Right hindlimb (tissue), 1 donor: ENCODE results near the gene TEAD3.
"Not testable (repeated sequence)": the region's sequence is repeated elsewhere in the genome, so short reads cannot be mapped to it uniquely, and the experiment has no call there.

Source experiments
- DNase-seq: peaks from one replicate; pipeline ENCODE4 v3.0.0-alpha.2; 2018

TEAD3 gene

DNA sequence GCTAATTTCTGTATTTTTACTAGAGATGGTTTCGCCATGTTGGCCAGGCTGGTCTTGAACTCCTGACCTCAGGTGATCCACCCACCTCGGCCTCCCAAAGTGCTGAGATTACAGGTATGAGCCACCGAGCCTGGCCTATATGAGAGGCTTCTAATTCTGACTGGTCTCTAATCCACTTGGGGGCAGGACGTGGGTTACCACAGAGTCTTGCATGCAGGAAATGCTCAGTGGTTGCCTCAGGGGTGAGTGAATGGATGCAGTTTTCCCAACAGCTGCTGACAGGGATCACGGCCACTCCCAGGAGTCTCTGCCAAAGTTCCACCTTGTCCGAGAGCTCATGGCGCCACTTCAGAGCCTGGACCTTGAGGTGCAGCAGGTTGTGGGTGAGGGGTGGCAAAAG lies 51.2 kb downstream of the TEAD3 start:
- no peak for DNase-seq

DNA sequence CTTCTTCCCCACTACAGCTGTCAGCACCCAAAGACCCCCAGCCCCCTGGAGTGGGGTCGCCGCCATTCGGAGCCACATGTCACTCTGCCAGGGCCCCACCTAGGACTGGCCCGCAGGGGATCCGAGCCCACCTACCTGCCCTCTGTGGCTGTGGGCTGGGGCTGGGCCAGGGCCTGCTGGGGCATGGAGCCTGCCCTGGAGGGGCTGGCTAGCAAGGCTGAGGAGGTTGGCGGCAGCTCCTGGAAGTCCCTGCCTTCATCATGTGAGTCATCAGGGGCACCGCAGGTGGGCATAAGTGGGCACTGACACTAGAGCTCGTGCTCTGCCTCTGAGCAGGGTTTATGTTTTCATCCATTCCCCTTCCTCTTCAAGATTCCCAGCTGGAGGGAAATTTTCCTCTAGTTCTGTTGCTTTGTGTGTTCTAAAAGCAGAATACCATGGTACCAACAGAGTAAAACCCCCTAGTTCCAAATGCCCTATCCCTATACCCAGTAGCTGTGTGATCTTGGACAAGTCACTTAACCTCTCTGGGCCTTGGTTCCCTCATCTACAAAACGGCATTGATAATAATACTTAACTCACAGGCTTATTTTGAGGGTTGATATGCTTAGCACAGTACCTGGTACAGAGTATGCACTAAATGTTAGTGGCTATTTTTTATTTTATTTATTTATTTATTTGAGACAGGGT lies 53.4 kb downstream of the TEAD3 start:
- DNase-seq, result no peak

DNA sequence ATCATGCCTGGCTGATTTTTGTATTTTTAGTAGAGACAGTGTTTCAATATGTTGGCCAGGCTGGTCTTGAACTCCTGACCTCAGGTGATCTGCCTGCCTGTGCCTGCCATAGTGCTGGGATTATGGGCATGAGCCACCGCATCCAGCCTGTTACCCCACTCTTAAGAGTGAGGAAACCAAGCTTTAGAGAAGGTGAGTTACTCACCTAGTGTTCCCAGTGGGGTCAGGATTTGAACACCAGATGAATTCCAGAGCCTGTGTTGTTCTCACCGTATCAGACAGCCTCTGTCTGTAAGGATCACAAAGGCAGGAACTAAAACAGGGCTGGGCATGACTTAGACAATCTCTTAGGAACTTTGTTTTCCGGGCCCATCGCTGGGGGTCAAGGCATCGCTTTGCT lies 54.2 kb downstream of the TEAD3 start:
- no peak for DNase-seq

DNA sequence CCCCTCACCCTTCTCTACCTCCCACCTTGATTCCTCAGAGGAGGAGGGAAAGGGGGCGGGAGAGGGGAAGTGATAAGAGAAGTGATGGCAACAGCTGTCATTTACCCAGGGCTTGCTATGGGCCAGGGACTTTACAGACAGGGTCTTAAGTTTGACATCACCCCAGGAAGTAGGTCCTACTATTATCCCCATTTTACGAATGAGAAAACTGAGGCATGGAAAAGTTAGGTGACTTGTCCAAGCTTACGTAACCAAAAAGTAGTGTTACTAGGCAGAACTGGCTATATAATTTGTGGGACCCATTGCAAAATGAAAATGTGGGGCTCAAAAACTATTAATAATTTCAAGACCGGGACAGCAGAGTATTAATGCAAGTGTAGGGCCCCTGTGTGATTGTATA lies 55.2 kb downstream of the TEAD3 start:
- DNase-seq, result no peak

DNA sequence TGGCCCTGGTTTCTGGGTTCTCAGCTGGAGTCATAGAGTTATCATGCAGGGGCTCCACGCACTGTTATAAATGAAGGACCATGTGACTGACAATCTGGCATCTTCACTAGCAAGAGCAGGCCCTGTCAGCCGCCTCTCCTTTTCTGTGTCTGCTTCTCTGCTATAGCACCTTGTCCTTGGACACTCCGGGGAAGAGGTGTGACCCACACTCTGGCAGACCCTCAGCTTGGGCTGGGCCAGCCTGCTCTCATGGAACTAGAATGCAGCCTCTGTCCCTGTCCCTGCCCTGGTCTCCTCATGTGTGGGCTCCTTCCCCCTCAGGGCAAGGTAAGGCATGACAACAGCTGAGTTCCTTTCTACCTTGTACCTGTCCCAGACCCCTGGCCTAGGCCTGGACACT lies 55.7 kb downstream of the TEAD3 start:
- DNase-seq, result no peak

DNA sequence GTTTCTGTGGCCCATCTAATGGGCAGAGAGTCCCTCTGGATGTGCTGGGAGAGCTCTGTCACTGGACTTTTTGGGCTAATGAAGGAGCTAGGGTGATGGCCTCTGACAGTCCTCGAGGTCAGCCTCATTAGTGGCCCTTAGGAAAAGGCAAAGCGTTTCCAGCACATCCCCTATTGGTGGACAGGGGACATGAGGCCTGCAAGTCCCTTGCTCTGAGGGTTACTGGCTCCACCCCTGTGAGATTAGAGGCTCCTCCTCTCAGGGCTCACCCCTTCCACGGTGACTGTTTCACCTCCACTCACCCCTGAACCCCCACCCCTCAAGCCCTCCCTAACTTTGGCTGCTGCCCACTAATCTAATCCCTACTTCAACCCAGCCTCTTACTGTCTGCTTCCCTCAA lies 57.6 kb downstream of the TEAD3 start:
- no peak for DNase-seq

DNA sequence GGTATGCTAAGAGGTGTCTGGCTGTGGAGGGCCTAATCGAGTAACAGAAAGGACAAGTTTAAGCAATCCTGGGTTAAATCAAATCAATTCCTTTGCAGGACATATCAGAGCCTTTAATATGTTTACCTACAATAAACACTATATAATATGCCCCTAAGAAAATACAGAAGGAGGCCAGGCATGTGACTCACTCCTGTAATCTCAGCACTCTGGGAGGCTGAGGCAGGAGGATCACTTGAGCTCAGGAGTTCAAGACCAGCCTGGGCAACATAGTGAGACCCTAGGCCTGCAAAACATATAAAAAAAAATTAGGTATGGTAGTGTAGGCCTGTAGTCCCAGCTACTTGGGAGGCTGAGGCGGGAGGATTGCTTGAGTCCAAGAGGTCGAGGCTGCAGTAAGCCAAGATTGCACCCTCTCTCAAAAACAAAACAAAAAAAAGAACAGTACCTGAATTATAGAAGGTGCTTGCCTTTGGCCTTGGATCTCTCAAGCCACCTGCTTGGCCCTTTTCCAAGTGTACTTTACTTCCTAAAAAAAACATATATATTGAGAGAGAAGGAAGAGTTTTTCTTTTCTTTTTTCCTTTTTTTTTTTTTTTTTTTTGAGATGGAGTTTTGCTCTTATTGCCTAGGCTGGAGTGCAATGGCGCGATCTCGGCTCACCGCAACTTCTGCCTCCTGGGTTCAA lies 58.4 kb downstream of the TEAD3 start:
- DNase-seq, result not testable (repeated sequence)

DNA sequence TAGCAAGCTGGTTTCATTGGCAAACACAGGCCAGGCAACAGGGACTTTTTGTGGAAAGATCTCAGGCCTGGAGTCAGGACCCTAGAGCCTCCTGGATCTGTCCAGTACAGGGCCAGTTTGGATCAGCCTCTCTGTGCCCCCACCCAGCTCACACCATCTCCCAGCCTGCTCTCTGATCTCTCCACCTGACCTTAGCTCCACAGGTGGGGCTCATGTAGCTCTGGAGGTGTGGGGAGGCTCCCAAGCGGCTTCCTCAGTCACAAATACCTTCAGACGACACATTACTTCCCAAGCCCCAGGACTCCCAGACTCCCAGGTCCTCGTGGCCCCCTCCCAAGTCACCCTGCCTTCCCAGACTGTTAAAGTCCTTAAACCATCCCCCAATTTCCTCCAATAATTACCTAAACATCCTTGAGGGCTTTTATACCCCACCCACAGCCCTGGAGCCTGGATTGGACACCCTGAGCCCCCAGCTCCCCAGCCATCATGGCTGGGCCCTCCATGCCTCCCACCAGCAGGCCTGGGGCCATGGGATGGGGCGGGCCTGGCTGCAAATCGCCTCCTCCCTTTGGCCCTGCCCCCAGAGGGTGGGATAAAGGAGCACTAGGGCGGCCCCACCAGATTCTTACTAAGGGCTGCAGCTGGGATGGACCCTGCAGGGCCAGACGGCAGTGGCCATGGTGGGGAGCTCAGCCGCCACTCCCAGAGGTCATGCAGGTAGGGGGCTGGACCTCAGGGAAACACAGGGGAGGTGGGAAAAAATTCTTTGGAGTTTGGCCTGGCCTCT lies 60.6 kb downstream of the TEAD3 start:
- DNase-seq, result no peak

DNA sequence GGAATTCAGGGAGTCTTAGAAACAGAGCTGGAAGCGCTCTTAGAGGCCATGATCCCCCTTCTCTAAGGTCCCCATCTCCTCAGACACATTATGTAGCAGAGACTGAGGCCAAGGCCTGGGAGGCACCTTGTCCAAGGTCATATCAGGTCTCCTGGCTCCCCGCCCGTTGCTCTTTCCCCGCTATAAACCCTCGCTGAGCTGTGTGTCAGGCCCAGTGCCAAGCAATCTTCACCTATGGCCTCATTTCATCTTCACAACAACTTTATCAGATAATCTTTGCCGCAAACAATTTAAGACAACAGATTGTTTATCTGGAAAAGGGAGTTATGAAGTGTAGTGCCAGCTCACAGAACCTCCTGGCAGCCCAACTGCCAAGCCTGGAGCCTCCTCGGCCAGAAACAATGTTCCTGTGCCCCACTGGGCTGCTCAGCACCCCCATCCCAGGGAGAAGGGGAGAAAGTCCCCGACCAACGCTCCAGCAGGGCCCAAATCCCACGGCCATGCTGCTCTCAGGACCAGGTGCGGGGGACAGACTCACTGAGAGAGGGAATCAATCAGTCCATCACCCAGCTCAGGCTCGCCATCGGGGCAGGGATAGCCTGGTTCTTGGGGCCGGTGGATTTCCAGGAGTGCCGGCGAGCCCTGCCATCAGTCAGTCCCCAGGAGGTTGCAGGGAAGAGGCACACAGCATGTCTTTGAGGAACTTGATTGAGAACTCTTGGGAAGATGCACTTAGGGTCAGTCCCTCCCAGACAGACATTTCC lies 61.6 kb downstream of the TEAD3 start:
- DNase-seq, result no peak

DNA sequence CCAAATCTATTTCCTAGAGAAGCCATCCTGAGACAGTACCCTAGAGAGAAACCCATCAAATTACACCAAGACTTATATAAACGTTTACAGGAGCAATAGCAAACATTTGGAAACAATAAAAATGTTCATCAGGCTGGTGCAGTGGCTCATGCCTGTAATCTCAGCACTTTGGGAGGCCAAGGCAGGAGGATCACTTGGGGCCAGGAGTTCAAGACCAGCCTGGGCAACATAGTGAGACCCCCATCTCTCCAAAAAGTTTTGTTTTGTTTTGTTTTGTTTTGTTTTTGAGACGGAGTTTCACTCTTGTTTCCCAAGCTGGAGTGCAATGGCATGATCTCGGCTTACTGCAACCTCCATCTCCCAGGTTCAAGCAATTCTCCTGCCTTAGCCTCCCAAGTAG lies 64.2 kb downstream of the TEAD3 start:
- DNase-seq, result not testable (repeated sequence)

DNA sequence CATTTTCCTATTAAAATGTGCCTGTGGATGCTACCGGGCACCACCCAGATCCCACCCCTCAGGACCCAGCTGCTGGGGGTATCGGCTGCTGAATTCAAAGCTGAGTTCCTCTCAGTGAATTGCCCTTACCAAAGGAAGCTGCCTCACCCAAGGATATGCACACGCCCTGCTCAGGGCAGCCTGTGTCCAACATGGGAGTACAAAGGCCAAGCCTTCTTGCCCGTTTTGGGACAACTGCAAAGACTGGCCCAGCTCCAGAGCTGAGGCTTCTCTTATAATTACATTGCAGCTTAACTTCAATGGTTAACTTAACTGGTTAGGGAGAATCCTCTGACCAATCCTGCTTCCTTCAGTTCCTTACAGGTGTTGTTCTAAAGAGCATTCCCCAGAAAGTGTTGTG lies 64.6 kb downstream of the TEAD3 start:
- no peak for DNase-seq

DNA sequence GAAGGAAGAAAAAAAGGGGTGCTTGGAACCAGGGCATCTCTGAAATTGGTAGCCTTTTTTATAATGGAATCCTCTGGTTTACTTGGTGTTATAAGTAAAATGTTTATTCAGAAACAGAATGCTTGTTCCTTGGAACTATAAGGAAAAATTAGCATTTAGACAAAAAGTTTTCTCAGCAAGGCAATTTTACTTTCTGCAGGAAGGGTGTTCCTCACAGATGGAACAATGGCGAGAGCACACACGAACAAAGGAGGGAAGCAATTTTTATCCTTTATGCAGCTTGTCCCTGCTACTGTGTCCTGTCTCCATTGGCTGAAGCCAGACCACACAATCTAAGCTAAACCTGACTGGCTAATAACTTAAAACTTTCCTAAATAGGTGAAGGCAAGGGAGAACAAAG lies 67.4 kb downstream of the TEAD3 start:
- DNase-seq, result no peak

DNA sequence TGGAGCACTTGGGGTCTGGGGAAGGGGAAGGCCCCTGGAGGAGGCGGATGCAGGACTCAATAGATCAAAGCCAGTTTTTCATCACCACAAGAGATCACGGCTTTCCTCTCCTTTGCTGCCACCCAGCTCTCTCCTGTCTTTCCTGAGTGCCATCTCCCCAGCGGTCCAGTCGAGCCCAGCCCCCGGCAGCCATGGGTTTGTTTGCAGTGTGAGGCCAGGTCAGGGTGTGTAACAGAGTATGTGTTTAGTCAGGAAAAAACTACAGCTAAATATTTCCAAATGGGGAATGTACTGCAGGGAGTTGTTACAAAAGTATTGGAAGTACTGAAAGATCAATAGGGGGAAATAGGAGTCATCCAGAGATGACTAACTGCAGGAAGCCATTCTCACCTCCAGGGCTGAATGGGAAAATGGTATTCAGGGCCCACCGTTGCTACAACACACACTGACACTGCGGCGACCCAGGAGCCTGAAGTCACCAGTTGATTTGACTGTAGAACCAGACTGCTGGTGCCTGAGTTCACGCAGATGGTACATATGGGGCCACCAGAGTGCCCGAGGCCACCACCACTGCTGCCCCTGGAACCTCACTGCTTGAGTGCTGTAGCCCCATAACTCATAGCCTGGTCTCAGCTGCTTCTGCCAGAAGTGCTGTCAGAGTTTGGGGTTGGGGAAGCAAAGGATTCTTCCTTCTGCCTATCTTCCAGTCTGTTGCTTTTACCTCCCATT lies 68.3 kb downstream of the TEAD3 start:
- no peak for DNase-seq

DNA sequence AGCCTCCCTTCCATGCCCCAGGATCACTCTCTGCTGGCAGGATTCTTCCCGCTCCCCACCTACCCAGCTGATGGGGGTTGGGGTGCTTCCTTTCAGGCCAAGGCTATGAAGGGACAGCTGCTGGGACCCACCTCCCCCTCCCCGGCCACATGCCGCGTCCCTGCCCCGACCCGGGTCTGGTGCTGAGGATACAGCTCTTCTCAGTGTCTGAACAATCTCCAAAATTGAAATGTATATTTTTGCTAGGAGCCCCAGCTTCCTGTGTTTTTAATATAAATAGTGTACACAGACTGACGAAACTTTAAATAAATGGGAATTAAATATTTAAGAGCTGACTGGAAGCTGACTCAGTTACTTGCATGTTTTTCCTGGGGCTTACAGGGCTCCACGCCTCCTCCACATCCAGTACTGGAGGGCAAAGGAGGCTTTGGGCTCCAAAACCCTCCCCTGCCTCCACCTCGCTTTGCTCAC lies 69.0 kb downstream of the TEAD3 start:
- no peak for DNase-seq

DNA sequence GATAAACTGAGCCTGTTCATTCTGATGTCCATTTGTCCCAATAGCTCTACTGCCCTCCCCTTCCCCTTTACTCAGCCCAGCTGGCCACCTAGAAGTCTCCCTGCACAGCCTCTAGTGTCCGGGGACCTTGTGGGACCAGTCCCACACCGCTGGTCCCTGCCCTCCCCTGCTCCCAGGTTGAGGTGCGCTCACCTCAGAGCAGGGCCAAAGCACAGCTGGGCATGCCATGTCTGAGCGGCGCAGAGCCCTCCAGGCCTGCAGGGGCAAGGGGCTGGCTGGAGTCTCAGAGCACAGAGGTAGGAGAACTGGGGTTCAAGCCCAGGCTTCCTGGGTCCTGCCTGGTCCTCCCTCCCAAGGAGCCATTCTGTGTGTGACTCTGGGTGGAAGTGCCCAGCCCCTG lies 69.4 kb downstream of the TEAD3 start:
- DNase-seq, result no peak

DNA sequence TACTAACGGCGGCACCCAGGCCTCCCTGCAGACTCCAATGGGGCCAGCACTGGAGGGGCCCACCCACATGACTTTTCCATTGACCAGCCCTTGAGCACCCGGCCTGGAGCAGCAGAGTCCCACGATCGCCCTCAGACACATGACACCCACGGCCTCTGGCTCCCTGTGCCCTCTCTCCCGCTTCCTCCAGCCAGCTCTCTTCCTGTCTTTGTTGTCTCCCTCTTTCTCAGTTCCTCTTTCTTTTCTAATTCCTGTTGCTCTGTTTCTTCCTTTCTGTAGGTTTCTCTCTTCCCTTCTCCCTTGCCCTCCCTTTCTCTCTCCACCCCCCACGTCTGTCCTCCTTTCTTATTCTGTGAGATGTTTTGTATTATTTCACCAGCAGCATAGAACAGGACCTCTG lies 70.8 kb downstream of the TEAD3 start:
- DNase-seq, result no peak

DNA sequence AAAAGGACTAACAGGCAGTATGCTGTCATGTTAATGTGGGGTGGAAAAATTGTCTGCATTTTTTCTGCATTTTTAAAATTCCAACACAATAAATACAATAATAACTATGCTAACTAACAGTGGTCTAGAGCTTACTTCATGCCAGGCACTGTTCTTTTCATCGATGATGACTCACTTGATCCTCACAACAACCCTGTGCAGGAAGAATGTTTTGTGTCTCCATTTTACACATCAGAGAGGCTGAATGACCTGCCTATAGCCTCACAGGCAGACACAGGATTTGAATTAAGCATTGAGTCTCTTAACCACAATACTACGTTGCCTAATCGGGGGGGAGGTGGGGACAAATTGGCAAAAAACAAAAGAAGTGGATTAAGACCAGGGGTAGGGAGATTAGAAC lies 71.6 kb downstream of the TEAD3 start:
- DNase-seq, result no peak
